A549 treated with RU486 at 1 μM for 4 hours (cell line): ENCODE measurements around the gene CYFIP2. TPM values are rescaled to one million over a fixed set of nuclear protein-coding genes. Genes with fewer than 3 reads are reported as not detected.

ENCODE experiments used
- total RNA-seq: library from RNA; stranded (reverse); fragments of 200-300 nt; extraction: Qiagen RNA extraction; gene quantifications from 5 replicates; pipeline ENCODE4 v1.2.3, GENCODE V29; 2022; ENCODE audit warnings: low read depth

The CYFIP2 gene
- total RNA-seq = 15.6 to 26.5 TPM (median 21.8 TPM) in 5 replicates

DNA sequence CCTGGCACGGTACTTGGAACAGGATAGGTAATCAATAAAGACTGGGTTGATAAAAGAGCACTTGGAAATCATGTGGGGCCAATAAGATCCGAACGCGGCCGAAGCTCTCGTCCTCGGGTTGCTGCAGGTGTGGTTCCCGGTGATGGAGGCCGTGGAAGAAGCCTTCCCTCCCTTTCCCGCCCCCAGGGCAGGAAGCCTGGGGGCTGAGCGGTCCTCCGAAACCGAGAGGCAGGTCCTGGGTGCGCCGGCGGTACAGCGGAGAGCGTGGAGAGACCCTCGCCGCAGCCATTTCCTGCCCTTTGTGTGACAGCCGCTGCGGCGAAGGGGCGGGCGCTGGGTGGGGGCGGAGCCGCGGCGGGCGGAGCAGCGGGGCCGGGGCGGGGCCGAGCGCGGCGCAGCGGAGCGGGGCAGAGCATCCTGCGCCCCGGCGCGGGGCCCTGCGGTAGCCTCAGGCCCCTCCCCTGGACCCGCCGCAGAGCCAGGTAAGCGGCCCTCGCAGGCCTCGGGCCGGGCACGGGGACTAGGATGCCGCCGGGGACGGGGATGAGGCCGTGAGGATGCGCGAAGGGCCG lies at the start of gene CYFIP2:
CYFIP2 (plus strand) TSS at position 410 of the 572 bp plus-strand sequence. CDS start 19,239 bp downstream, outside the sequence.

Other genes starting within 250 kb of the CYFIP2 start
- 26.0 to 44.9 TPM (median 35.2 TPM) in 5 replicates for gene HAVCR1, start 207.0 kb upstream of the CYFIP2 start, total RNA-seq
- gene HAVCR2, start 157.1 kb upstream of the CYFIP2 start, total RNA-seq = 0.36 to 0.87 TPM (median 0.58 TPM) in 5 replicates
- gene MED7, start 123.3 kb upstream of the CYFIP2 start, total RNA-seq = 13.0 to 20.5 TPM (median 17.0 TPM) in 5 replicates
- not detected in 5 replicates for gene GARIN3, start 99.9 kb upstream of the CYFIP2 start, total RNA-seq
- gene ITK, start 85.3 kb upstream of the CYFIP2 start, total RNA-seq = 0.03 to 0.15 TPM (median 0.13 TPM) in 3 of 5 replicates, not detected in the others
- gene NIPAL4, start 194.1 kb downstream of the CYFIP2 start, total RNA-seq = 9.5 to 13.6 TPM (median 11.6 TPM) in 5 replicates